ENCODE data around the gene RNF167. TPM values are rescaled to one million over a fixed set of nuclear protein-coding genes. Genes with fewer than 3 reads are reported as not detected.

The RNF167 gene
- total and polyA plus RNA-seq, 2 donors (not counting 3 experiments of a cell fraction or from before 2014, with no cell fraction given): 60.2 to 87.6 TPM

DNA sequence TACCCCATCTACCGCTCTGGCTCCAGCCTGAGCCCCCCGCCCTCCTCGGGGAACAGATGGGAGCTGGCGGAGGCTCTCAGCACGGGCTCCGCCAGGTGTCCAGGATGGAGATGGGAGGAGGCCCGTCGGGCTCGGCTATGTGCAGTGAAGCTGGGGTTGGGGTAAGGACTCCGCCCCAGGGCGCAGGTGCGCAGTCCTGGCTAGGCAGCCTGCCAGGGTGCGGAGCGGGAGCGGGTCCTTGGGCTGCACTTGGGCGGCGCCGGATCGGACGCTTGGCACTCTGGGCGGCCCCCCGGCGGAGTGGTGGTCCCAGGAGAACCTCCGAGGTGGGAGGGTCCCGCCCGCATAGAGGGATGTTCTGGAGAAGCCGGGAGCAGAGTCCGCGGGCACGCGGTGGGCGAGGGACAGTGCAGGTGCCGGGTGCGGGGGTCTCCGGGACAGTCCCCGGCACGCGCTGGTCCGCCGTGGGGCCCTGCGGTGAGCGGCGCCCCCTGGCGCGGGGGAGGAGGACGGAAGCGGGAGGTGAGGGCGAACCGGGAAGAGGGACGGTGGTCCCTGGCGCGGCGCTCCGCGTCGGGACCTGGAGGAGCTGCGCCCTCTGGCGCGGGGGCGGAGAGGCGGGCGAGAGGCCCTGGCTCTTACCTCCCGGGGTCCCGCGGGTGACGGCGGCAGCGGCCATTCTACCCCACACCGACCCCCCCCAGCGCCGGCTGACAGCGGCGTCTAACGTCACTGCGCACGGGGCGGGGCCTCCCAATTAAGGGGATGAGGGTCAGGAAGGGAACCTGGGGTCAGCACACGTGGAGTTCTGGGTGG is 47.1 kb downstream of the RNF167 start, which contains the start of gene CAMTA2:
Gene CAMTA2, minus strand, starts transcription at position 725 of the 816 bp plus-strand sequence. CDS start 1,453 bp downstream, outside the sequence.
- TSS peak; percentile 38 for BruUV-seq (replicated peaks)
- Histone ChIP-seq H3K9me3 (replicated peaks; ENCODE audit: control insufficient read depth, insufficient read depth, low read length) (no peaks in the 10 kb centered on the region), H3K4me3 (replicated peaks in 1 of 3; ENCODE audit: insufficient read depth in 1 of 3, low read depth in 1 of 3, low read length in 3 of 3) (peak within 1 kb of the TSS; percentile 58 to 76 (median 60)), H3K36me3 (ENCODE audit: control insufficient read depth in 2 of 2, extremely low read depth in 1 of 2, insufficient read depth in 2 of 2, low read length in 2 of 2) (peaks cover 2 to 9% of the 10 kb centered on the region in 2 experiments), H3K4me1 (ENCODE audit: control insufficient read depth, extremely low read depth, insufficient read depth, low read length) (peaks cover 24% of the 10 kb centered on the region), H3K4me2 (ENCODE audit: insufficient read depth, low read length) (peak within 1 kb of the TSS; percentile 84), H2AFZ (ENCODE audit: low read depth, low read length) (peak within 1 kb of the TSS; percentile 96), H3K27me3 (ENCODE audit: control insufficient read depth in 2 of 2, insufficient read depth in 2 of 2, low read length in 2 of 2) (no peaks in the 10 kb centered on the region), H4K20me1 (replicated peaks; ENCODE audit: control insufficient read depth, extremely low read depth, insufficient read depth, low read length) (no peaks in the 10 kb centered on the region), H3K9me1 (replicated peaks; ENCODE audit: control insufficient read depth, extremely low read depth, insufficient read depth, low read length) (no peaks in the 10 kb centered on the region), H3K79me2 (ENCODE audit: control insufficient read depth, insufficient read depth, low read length) (peaks cover 18% of the 10 kb centered on the region), H3K9ac (replicated peaks; ENCODE audit: extremely low read depth, insufficient read depth, low read length) (peak within 1 kb of the TSS; percentile 52), H3K27ac (ENCODE audit: insufficient read depth, low read depth, low read length) (peak within 1 kb of the TSS; percentile 66)
- TF ChIP-seq, protein P1, sequence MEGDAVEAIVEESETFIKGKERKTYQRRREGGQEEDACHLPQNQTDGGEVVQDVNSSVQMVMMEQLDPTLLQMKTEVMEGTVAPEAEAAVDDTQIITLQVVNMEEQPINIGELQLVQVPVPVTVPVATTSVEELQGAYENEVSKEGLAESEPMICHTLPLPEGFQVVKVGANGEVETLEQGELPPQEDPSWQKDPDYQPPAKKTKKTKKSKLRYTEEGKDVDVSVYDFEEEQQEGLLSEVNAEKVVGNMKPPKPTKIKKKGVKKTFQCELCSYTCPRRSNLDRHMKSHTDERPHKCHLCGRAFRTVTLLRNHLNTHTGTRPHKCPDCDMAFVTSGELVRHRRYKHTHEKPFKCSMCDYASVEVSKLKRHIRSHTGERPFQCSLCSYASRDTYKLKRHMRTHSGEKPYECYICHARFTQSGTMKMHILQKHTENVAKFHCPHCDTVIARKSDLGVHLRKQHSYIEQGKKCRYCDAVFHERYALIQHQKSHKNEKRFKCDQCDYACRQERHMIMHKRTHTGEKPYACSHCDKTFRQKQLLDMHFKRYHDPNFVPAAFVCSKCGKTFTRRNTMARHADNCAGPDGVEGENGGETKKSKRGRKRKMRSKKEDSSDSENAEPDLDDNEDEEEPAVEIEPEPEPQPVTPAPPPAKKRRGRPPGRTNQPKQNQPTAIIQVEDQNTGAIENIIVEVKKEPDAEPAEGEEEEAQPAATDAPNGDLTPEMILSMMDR (IDR thresholded peaks at IDR 0.05; ENCODE audit: extremely low read depth in 1 of 2, insufficient read depth in 1 of 2, low read depth in 1 of 2, low read length in 2 of 2): peak; percentile 64 to 81
- TF ChIP-seq POLR2AphosphoS5 (IDR thresholded peaks at IDR 0.05; ENCODE audit: insufficient read depth, low read depth, low read length) (peak; percentile 74), POLR2A (IDR thresholded peaks at IDR 0.05; ENCODE audit: low read depth, low read length) (peak; percentile 70), EZH2 (IDR thresholded peaks at IDR 0.05; ENCODE audit: borderline replicate concordance, low read depth, low read length, severe bottlenecking) (no peak), MYC (IDR thresholded peaks at IDR 0.05; ENCODE audit: low read depth, low read length) (peak; percentile 34)
- CTCF ChIA-PET: interaction anchor here (0.6 to 4.6 kb wide), 23 partner anchors 8 to 452 kb away, joined by 3 to 50 read pairs (median 4); partner anchors contain the start of genes INCA1, KIF1C, RNF167 and SLC25A11
- peak; percentile 89 for FAIRE-seq
- POLR2A ChIA-PET: interaction anchor here (0.9 kb wide), 1 partner anchor 10 kb away, joined by 4 read pairs; the partner anchor contains the start of genes INCA1 and KIF1C
- dilution Hi-C loops (cut with MboI; ENCODE audit: extremely low pct_ligation_motif_present, low sequenced_read_pairs): no loop called here
- DNase-seq (ENCODE audit: low read depth, low spot score): peak; percentile 83
- intact Hi-C loops (cut with micrococcal nuclease): loop anchor here (1.0 to 2.0 kb wide), 5 partner anchors 10 to 78 kb away; partner anchors contain the start of genes INCA1, KIF1C, RNF167 and SLC25A11

Data from endothelial cell of umbilical vein (primary cell).